GM12872 (cell line): ENCODE data around the gene SLC38A4.

Experiments
- TF ChIP-seq, protein P1 (sequence below): IDR thresholded peaks from 3 replicates; pipeline ENCODE4 v1.5.1; 2011; ENCODE audit warnings: low read depth, mild to moderate bottlenecking, low read length, moderate library complexity; ENCODE audit not compliant: insufficient read depth

The SLC38A4 gene

DNA sequence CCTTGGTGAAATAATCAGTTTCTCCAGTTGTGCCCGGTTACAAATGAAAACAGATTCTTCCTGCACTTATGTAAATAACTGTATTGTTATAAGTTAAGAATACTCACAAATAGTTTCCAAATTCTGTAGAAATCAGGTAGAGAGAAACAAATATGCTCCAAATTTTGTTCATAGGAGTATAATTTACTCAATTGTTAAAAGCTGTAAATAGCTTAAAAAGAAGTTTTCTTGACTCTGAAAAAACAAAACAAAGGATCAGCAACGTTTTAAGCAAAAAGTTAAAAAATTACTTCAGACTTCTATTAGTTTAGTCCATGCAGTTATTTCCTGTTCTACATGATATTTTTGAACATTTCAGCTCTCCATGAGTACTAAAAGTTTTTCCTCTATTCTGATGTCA is 30.0 kb upstream of the SLC38A4 start:
- TF ChIP-seq, protein P1, sequence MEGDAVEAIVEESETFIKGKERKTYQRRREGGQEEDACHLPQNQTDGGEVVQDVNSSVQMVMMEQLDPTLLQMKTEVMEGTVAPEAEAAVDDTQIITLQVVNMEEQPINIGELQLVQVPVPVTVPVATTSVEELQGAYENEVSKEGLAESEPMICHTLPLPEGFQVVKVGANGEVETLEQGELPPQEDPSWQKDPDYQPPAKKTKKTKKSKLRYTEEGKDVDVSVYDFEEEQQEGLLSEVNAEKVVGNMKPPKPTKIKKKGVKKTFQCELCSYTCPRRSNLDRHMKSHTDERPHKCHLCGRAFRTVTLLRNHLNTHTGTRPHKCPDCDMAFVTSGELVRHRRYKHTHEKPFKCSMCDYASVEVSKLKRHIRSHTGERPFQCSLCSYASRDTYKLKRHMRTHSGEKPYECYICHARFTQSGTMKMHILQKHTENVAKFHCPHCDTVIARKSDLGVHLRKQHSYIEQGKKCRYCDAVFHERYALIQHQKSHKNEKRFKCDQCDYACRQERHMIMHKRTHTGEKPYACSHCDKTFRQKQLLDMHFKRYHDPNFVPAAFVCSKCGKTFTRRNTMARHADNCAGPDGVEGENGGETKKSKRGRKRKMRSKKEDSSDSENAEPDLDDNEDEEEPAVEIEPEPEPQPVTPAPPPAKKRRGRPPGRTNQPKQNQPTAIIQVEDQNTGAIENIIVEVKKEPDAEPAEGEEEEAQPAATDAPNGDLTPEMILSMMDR = no peak

DNA sequence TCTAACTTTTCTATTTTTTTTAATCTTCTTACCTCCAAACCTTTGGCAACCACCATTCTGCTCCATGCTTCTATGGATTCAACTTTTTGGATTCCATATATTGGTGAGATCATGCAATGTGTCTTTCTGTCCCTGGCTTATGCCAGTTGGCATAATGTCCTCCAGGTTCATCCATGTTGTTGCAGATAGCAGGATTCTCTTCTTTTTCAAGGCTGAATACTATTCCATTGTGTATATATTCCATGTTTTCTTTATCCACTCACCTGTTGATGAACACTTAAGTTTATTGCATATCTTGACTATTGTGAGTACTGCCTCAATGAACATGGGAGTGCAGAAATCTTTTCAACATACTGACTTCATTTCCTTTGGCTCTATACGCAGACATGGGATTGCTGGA is 21.2 kb upstream of the SLC38A4 start:
- TF ChIP-seq, protein P1 = no peak

DNA sequence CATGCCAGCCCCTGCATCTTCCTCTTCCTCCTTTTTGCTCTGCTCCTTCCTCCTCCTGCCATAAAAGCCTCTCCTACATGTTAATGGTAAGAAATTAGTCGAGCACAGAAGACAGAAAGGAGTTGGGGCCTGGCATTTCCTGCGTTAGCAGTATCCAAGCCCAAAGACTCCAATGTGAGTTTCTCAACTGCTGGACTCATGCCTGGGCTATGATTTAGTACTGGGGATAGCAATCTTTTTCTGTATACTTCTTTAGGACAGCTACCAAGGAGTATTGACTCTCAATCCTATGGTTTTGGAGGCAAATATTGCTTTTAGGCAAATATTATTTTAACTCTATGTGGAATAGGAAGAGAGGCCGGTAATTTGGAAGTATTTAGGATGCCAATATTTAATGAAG is 18.0 kb upstream of the SLC38A4 start:
- TF ChIP-seq, protein P1 = no peak

DNA sequence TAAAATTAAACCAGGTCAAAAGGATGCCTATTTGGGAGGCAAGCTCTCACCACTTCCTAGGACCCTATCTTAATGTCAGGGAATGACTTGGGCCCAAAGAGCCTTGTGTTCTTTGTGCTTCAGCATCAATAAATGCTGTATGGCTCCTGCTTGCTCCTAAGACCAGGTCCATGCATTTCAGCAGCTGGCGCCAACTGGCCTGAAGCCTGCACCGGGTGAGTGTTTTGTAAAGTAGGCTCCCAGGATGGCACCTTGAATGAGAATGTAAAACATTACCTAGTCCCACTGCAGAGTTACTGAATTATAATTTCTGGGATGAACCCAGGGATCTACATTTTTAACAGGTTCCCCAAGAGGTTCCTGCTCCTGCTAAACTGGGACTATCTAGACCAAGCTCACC is 16.1 kb upstream of the SLC38A4 start:
- TF ChIP-seq, protein P1 = no peak

DNA sequence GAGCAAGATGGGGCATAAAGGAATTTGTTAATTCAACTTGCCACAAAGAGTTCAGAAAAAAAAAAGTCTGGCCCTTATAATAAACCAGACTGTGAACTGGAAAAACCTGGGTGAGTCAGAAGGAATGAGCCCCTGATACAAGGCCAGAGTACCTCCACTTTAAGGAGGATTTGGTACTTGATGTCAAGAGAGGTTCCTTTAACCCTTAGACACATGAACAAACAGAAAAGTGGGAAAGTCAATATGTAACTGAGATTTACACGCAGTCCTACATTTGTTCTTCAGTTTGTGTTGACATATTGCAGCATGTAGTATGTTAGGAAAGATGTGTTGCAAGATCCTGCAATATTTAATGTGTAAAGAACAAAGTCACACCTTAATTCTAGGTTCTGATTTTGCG is 14.2 kb upstream of the SLC38A4 start:
- TF ChIP-seq, protein P1 = no peak

DNA sequence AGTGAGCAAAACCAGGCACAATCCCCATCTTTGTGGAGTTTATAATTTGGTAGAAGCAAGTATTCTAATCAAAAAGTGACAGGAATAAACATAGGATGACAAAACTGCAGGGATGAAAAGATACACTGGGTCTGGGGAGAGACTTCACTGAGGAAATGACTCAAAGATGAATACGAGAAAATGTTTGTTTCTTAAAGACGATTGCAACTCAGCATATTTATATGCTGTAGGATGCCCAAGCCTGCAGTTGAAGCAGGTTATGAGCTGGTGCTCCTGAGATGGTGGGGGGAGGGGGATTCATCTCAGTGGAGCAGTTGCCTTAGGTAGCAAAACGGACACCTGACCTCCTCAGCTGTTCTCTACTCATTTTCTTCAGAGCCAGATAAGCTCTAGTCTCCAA is 13.4 kb upstream of the SLC38A4 start:
- TF ChIP-seq, protein P1 = no peak

DNA sequence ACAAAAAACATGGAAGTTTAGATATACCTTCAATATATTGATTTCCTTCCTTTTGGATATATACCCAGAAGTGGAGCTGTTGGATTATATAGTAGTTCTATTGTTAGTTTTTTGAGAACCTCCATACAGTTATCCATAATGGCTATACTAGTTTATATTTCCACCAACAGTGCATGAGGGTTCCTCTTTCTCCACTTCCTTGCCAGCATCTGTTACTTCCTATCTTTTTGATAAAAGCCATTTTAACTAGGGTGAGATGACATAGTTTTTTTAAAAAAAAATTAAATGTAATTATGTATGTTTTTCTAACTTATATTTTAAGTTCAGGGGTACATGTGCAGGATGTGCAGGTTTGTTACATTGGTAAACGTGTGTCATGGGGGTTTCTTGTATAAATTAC is 10.0 kb upstream of the SLC38A4 start:
- TF ChIP-seq, protein P1 = no peak
